NCI-H1694 treated with DMSO at 0.1 percent for 48 hours (cell line): ENCODE measurements around the gene THSD7A.

Source experiments
- DNase-seq: peaks from one replicate; lab custom pipeline; 2025; lab: John Stamatoyannopoulos, UW

Gene THSD7A

DNA sequence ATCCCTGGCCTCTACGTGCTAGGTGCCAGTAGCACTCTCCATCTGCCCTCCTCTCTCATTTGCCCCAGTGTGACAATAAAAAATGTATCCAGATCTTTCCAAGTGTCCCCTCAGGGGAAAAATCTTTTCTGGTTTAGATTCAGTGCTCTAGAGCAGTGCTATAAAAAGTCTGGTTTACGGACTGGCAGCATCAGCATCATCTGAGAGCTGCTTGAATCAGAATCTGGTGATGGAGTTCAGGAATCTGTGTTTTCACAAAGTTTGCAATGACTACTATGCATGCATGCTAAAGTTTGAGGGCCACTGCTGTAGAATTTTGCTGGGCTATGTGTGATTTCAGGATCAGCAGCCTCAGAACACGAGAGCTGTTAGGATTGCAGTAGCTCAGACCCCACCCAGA, 501.8 kb downstream of the THSD7A start:
- no peak for DNase-seq

DNA sequence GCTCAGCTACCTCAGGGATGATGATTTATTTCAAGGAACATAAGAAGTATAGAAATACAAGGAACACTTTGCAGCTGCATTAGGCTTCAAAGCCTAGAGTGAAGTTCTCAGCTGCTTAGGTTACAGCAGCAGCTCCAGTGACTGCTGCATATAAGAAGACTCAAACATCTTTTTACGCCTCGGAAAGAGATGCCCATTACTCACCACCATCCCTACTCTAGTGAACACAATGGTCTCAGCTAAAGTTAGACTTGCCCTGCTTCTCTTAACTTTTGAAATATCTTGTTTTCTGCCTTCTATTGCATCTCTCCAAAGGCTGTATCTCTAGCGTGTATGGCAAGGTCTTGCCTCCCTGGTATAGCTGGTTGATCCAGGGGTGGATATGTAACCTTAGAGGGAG, 502.4 kb downstream of the THSD7A start:
- DNase-seq = no peak

DNA sequence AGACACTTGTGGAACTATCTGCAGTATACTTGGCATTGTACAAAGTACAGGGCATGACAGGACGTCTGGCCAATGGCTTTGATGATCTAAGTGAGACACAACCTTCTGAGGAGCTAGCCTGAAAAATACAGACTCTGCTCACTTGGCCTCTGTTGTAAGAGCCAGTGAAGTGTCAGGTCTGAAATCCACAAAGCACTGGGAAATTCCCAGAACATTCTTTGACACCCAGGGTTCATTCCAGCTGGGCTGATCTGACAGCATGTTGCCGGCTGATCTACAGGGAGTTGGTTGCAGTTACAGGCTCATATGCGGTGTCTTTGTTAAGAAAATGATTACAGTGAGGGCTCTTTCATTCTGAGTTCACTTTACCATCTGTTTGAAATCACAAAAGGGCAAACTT, 503.7 kb downstream of the THSD7A start:
- peak; percentile 43 for DNase-seq

DNA sequence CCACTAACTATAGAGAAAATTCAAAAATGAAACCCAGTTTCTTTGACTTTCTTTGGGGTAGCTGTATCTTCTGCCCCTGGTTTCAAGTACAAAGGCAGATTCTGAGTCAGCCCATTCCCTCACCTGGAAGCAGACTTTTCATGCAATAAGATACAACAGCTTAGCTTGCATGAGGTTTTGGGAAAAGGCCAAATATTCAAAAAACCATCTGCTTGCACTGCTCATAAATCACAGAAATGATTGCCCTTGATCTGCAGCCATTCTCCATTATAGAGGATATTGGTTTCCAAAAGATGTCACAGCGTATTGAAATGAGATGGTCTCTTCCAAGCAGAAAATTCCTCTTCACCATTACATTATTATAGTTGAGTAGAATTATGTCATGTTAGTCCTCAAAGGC, 504.4 kb downstream of the THSD7A start:
- DNase-seq = peak; percentile 84
